HG03064 (cell line): Measurements from ENCODE around the gene NUDT21.
"Not testable (repeated sequence)": the region's sequence is repeated elsewhere in the genome, so short reads cannot be mapped to it uniquely, and the experiment has no call there.

Experiments used
- ATAC-seq: cut with Tn5 transposase; IDR thresholded peaks from one replicate; pipeline ENCODE4 v1.9.1; 2021; ENCODE audit warnings: low read depth; ENCODE audit not compliant: unreplicated experiment

The NUDT21 gene

DNA sequence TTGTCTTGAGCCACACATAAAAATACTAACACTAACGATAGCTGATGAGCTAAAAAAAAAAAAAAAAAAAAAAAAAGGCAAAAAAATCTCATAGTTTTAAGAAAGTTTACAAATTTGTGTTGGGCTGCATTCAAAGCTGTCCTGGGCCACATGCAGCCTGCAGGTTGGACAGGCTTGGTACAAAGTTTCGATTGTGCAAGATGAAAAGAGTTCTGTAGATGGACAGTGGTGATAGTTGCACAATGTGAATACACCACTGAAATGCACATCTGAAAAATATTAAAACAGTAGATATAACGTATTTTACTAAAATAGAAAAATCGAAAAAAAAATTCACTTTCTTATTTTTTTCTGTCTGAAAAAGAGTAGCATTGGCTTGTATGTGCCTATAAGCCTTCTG, 68.7 kb downstream of the NUDT21 start:
- no peak for ATAC-seq

- not testable (repeated sequence) for ATAC-seq
Measured at GRCh38 chr16:56380778-56381485, 70.2 kb downstream of the NUDT21 start.
